NCI-H2196 (cell line): Measurements from ENCODE around the gene CAAP1.
A peak's percentile ranks its signal among the peaks of the same experiment; 100 is the strongest.
"Not testable (repeated sequence)": the region's sequence is repeated elsewhere in the genome, so short reads cannot be mapped to it uniquely, and the experiment has no call there.

Experiments used
- DNase-seq: peaks from one replicate; lab custom pipeline; 2025; ENCODE audit not compliant: unreplicated experiment; lab: John Stamatoyannopoulos, UW

Gene CAAP1

GRCh38 chr9:26892251-26893029 lies at the start of gene CAAP1:
TSS of gene CAAP1 (minus strand) at chr9:26892802. CDS start at chr9:26892715, 87 bp downstream.
- DNase-seq: peak; percentile 98

- no peak for DNase-seq
These were observed 48.2 kb upstream of the CAAP1 start for GRCh38 chr9:26940779-26941178.

GRCh38 chr9:26939955-26940711 lies 47.5 kb upstream of the CAAP1 start:
- no peak for DNase-seq

- DNase-seq: no peak
These were observed 45.3 kb upstream of the CAAP1 start for GRCh38 chr9:26937816-26938371.

- no peak for DNase-seq
These were observed 43.2 kb upstream of the CAAP1 start for GRCh38 chr9:26935847-26936246.

- no peak for DNase-seq
These were observed 36.4 kb upstream of the CAAP1 start for GRCh38 chr9:26928902-26929495.

- DNase-seq: no peak
These were observed 33.0 kb upstream of the CAAP1 start for GRCh38 chr9:26925609-26926008.

GRCh38 chr9:26919698-26920097 lies 27.1 kb upstream of the CAAP1 start:
- no peak for DNase-seq

- no peak for DNase-seq
These were observed 20.6 kb upstream of the CAAP1 start for GRCh38 chr9:26913138-26913668.

GRCh38 chr9:26904671-26905070 lies 12.1 kb upstream of the CAAP1 start:
- no peak for DNase-seq

- DNase-seq: no peak
These were observed 11.5 kb upstream of the CAAP1 start for GRCh38 chr9:26904070-26904469.

- no peak for DNase-seq
These were observed 551 bp upstream of the CAAP1 start for GRCh38 chr9:26893030-26893676.

- DNase-seq: no peak
These were observed 876 bp downstream of the CAAP1 start for GRCh38 chr9:26891726-26892125.

- no peak for DNase-seq
These were observed 4.3 kb downstream of the CAAP1 start for GRCh38 chr9:26888271-26888670.

GRCh38 chr9:26882154-26882553 lies 10.4 kb downstream of the CAAP1 start:
- DNase-seq: no peak

- DNase-seq: no peak
These were observed 12.3 kb downstream of the CAAP1 start for GRCh38 chr9:26880262-26880661.

GRCh38 chr9:26875155-26875554 lies 17.4 kb downstream of the CAAP1 start:
- not testable (repeated sequence) for DNase-seq

GRCh38 chr9:26870292-26870691 lies 22.3 kb downstream of the CAAP1 start:
- no peak for DNase-seq

- peak; percentile 30 for DNase-seq
These were observed 29.5 kb downstream of the CAAP1 start for GRCh38 chr9:26863074-26863473.

- peak; percentile 76 for DNase-seq
These were observed 36.1 kb downstream of the CAAP1 start for GRCh38 chr9:26856413-26857032.
